Keratinocyte (primary cell): ENCODE data around the gene JRKL.

ENCODE experiments used
- CTCF ChIP-seq, 3 experiments: IDR thresholded peaks in 1 of 3; conservative IDR thresholded peaks in 1 of 3; optimal IDR thresholded peaks in 1 of 3; 2 replicates in 2 of 3; 3 replicates in 1 of 3; pipeline versions ENCODE3 to v1.5.1; 2011; ENCODE audit warnings: low read length in 3 of 3, mild to moderate bottlenecking in 3 of 3, moderate library complexity in 2 of 3, control low read depth in 1 of 3, inconsistent platforms in 1 of 3; ENCODE audit not compliant: insufficient read depth in 2 of 3; ENCODE audit errors: extremely low read depth in 1 of 3
- EZH2 ChIP-seq: IDR thresholded peaks from one replicate; pipeline ENCODE4 v1.6.1; 2012; ENCODE audit warnings: inconsistent platforms, mild to moderate bottlenecking, low read length, moderate library complexity

- TF ChIP-seq CTCF (optimal IDR thresholded peaks at IDR 0.05 in 1 of 3, IDR thresholded peaks at IDR 0.05 in 1 of 3, conservative IDR thresholded peaks at IDR 0.05 in 1 of 3; ENCODE audit: extremely low read depth in 1 of 3, insufficient read depth in 2 of 3, low read length in 3 of 3) (no peak), EZH2 (no peak)
Observed at GRCh38 chr11:96430668-96431067, 40.9 kb downstream of the JRKL start.
